Measurements from ENCODE around the gene WIPI1. TPM values are rescaled to one million over a fixed set of nuclear protein-coding genes. Genes with fewer than 3 reads are reported as not detected.
A peak's percentile ranks its signal among the peaks of the same experiment; 100 is the strongest.

WIPI1 gene
- total RNA-seq, 1 donor: 190 TPM

- Histone ChIP-seq H3K4me2 (ENCODE audit: insufficient read depth, low read length) (no peak overlapping the region), H3K9me3 (ENCODE audit: low read depth, low read length) (no peaks in the 10 kb centered on the region), H3K4me3 (ENCODE audit: insufficient read depth, low read length) (no peak overlapping the region), H3K36me3 (ENCODE audit: insufficient read depth, low read length) (peaks cover 83% of the 10 kb centered on the region), H3K4me1 (ENCODE audit: insufficient read depth, low read length) (no peaks in the 10 kb centered on the region), H3K79me2 (ENCODE audit: insufficient read depth, low read length) (no peaks in the 10 kb centered on the region), H2AFZ (ENCODE audit: low read length) (no peak overlapping the region), H4K20me1 (ENCODE audit: insufficient read depth, low read length) (peaks cover 5% of the 10 kb centered on the region), H3K27me3 (ENCODE audit: insufficient read depth, low read length) (no peaks in the 10 kb centered on the region), H3K27ac (ENCODE audit: low read depth, low read length) (no peak overlapping the region)
- no peak for TF ChIP-seq CTCF (IDR thresholded peaks at IDR 0.05; ENCODE audit: extremely low read depth, low read depth, low read length)
- DNase-seq (ENCODE audit: insufficient read length, low spot score, missing footprints): no peak
These were observed 31.3 kb downstream of the WIPI1 start for GRCh38 chr17:68425979-68426378.

- no peak for TF ChIP-seq CTCF (IDR thresholded peaks at IDR 0.05; ENCODE audit: extremely low read depth, low read depth, low read length)
- Histone ChIP-seq H3K9me3 (ENCODE audit: low read depth, low read length) (no peaks in the 10 kb centered on the region), H3K79me2 (ENCODE audit: insufficient read depth, low read length) (no peaks in the 10 kb centered on the region), H2AFZ (ENCODE audit: low read length) (no peak overlapping the region), H3K27me3 (ENCODE audit: insufficient read depth, low read length) (no peaks in the 10 kb centered on the region), H3K4me1 (ENCODE audit: insufficient read depth, low read length) (no peaks in the 10 kb centered on the region), H3K27ac (ENCODE audit: low read depth, low read length) (no peak overlapping the region), H3K4me3 (ENCODE audit: insufficient read depth, low read length) (no peak overlapping the region), H3K4me2 (ENCODE audit: insufficient read depth, low read length) (no peak overlapping the region), H4K20me1 (ENCODE audit: insufficient read depth, low read length) (peaks cover 5% of the 10 kb centered on the region), H3K36me3 (ENCODE audit: insufficient read depth, low read length) (peaks cover 83% of the 10 kb centered on the region)
- peak; percentile 73 for DNase-seq (ENCODE audit: insufficient read length, low spot score, missing footprints)
These were observed 32.4 kb downstream of the WIPI1 start for GRCh38 chr17:68424861-68425260.

- Histone ChIP-seq H3K9me3 (ENCODE audit: low read depth, low read length) (no peaks in the 10 kb centered on the region), H3K4me3 (ENCODE audit: insufficient read depth, low read length) (no peak overlapping the region), H4K20me1 (ENCODE audit: insufficient read depth, low read length) (peaks cover 5% of the 10 kb centered on the region), H3K27ac (ENCODE audit: low read depth, low read length) (no peak overlapping the region), H3K4me2 (ENCODE audit: insufficient read depth, low read length) (no peak overlapping the region), H3K79me2 (ENCODE audit: insufficient read depth, low read length) (no peaks in the 10 kb centered on the region), H3K27me3 (ENCODE audit: insufficient read depth, low read length) (no peaks in the 10 kb centered on the region), H3K4me1 (ENCODE audit: insufficient read depth, low read length) (no peaks in the 10 kb centered on the region), H3K36me3 (ENCODE audit: insufficient read depth, low read length) (peaks cover 81% of the 10 kb centered on the region), H2AFZ (ENCODE audit: low read length) (no peak overlapping the region)
- no peak for TF ChIP-seq CTCF (IDR thresholded peaks at IDR 0.05; ENCODE audit: extremely low read depth, low read depth, low read length)
- no peak for DNase-seq (ENCODE audit: insufficient read length, low spot score, missing footprints)
These were observed 33.1 kb downstream of the WIPI1 start for GRCh38 chr17:68424203-68424602.

GRCh38 chr17:68423251-68423650, 34.0 kb downstream of the WIPI1 start:
- Histone ChIP-seq H3K4me3 (ENCODE audit: insufficient read depth, low read length) (no peak overlapping the region), H3K4me2 (ENCODE audit: insufficient read depth, low read length) (no peak overlapping the region), H3K9me3 (ENCODE audit: low read depth, low read length) (no peaks in the 10 kb centered on the region), H3K27ac (ENCODE audit: low read depth, low read length) (no peak overlapping the region), H4K20me1 (ENCODE audit: insufficient read depth, low read length) (peaks cover 5% of the 10 kb centered on the region), H2AFZ (ENCODE audit: low read length) (no peak overlapping the region), H3K36me3 (ENCODE audit: insufficient read depth, low read length) (peaks cover 72% of the 10 kb centered on the region), H3K27me3 (ENCODE audit: insufficient read depth, low read length) (no peaks in the 10 kb centered on the region), H3K4me1 (ENCODE audit: insufficient read depth, low read length) (no peaks in the 10 kb centered on the region), H3K79me2 (ENCODE audit: insufficient read depth, low read length) (no peaks in the 10 kb centered on the region)
- TF ChIP-seq CTCF (IDR thresholded peaks at IDR 0.05; ENCODE audit: extremely low read depth, low read depth, low read length): no peak
- no peak for DNase-seq (ENCODE audit: insufficient read length, low spot score, missing footprints)
